ENCODE data around the gene POLR1A. TPM values are rescaled to one million over a fixed set of nuclear protein-coding genes. Genes with fewer than 3 reads are reported as not detected.

The POLR1A gene
- total RNA-seq, 1 experiment from 2014 or later: 47.5 TPM

DNA sequence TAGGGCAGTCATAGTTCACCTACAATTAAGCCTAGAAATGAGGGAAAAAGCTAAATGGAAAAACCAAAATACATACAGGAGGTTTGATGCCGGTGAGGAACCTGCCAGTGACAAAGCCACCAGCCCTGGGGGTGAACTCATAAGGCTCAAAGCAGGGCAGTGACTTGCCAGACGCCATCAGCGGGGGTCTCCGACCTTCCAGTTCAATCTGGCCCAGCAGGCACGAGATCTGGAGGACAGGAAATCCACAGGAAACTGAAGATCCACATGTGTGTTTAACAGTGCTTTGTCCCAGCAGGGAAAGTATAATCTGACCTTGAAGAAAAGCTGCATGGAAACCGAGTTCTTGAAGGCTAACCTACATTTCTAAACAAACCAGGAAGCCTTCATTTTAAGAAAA is 60.1 kb downstream of the POLR1A start:
- H3K27me3 Mint-ChIP-seq (ENCODE audit: low read depth): no peaks in the 10 kb centered on the region
- H3K9me3 Mint-ChIP-seq: no peaks in the 10 kb centered on the region
- H3K27ac Mint-ChIP-seq: no peak overlapping the region
- DNase-seq (ENCODE audit: low spot score) (no peak), ATAC-seq (no peak)
- ChIA-PET POLR2A (no interaction called here), CTCF (no interaction called here)
- no peaks in the 10 kb centered on the region for H3K4me1 Mint-ChIP-seq
- TF ChIP-seq, protein P1, sequence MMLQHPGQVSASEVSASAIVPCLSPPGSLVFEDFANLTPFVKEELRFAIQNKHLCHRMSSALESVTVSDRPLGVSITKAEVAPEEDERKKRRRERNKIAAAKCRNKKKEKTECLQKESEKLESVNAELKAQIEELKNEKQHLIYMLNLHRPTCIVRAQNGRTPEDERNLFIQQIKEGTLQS (CRISPR knock-in tag; conservative IDR thresholded peaks at IDR 0.05): no peak
- no peak for TF ChIP-seq ZNF423 (CRISPR knock-in tag; IDR thresholded peaks at IDR 0.05)
- TF ChIP-seq TCF7 (CRISPR knock-in tag; IDR thresholded peaks at IDR 0.05; ENCODE audit: low read depth): no peak
- no peak for TF ChIP-seq CREB1 (CRISPR knock-in tag; IDR thresholded peaks at IDR 0.05)
- TF ChIP-seq, protein P2, sequence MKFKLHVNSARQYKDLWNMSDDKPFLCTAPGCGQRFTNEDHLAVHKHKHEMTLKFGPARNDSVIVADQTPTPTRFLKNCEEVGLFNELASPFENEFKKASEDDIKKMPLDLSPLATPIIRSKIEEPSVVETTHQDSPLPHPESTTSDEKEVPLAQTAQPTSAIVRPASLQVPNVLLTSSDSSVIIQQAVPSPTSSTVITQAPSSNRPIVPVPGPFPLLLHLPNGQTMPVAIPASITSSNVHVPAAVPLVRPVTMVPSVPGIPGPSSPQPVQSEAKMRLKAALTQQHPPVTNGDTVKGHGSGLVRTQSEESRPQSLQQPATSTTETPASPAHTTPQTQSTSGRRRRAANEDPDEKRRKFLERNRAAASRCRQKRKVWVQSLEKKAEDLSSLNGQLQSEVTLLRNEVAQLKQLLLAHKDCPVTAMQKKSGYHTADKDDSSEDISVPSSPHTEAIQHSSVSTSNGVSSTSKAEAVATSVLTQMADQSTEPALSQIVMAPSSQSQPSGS (CRISPR knock-in tag; IDR thresholded peaks at IDR 0.05; ENCODE audit: borderline replicate concordance, low read depth): no peak
- TF ChIP-seq NR1H2 (CRISPR knock-in tag; IDR thresholded peaks at IDR 0.05): no peak
- TF ChIP-seq NFATC4 (CRISPR knock-in tag; IDR thresholded peaks at IDR 0.05): no peak
- no peak for TF ChIP-seq FOXK1 (CRISPR knock-in tag; IDR thresholded peaks at IDR 0.05)
- no peak for TF ChIP-seq SOX15 (CRISPR knock-in tag; IDR thresholded peaks at IDR 0.05)
- TF ChIP-seq, protein P3, sequence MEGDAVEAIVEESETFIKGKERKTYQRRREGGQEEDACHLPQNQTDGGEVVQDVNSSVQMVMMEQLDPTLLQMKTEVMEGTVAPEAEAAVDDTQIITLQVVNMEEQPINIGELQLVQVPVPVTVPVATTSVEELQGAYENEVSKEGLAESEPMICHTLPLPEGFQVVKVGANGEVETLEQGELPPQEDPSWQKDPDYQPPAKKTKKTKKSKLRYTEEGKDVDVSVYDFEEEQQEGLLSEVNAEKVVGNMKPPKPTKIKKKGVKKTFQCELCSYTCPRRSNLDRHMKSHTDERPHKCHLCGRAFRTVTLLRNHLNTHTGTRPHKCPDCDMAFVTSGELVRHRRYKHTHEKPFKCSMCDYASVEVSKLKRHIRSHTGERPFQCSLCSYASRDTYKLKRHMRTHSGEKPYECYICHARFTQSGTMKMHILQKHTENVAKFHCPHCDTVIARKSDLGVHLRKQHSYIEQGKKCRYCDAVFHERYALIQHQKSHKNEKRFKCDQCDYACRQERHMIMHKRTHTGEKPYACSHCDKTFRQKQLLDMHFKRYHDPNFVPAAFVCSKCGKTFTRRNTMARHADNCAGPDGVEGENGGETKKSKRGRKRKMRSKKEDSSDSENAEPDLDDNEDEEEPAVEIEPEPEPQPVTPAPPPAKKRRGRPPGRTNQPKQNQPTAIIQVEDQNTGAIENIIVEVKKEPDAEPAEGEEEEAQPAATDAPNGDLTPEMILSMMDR (IDR thresholded peaks at IDR 0.05): no peak
- TF ChIP-seq EMX1 (CRISPR knock-in tag; IDR thresholded peaks at IDR 0.05): no peak
- TF ChIP-seq ZBTB21 (CRISPR knock-in tag; IDR thresholded peaks at IDR 0.05; ENCODE audit: borderline replicate concordance): no peak
- TF ChIP-seq NR2C2 (CRISPR knock-in tag; IDR thresholded peaks at IDR 0.05): no peak
- TF ChIP-seq CBFB (CRISPR knock-in tag; IDR thresholded peaks at IDR 0.05; ENCODE audit: low read depth): no peak
- TF ChIP-seq, protein P4, sequence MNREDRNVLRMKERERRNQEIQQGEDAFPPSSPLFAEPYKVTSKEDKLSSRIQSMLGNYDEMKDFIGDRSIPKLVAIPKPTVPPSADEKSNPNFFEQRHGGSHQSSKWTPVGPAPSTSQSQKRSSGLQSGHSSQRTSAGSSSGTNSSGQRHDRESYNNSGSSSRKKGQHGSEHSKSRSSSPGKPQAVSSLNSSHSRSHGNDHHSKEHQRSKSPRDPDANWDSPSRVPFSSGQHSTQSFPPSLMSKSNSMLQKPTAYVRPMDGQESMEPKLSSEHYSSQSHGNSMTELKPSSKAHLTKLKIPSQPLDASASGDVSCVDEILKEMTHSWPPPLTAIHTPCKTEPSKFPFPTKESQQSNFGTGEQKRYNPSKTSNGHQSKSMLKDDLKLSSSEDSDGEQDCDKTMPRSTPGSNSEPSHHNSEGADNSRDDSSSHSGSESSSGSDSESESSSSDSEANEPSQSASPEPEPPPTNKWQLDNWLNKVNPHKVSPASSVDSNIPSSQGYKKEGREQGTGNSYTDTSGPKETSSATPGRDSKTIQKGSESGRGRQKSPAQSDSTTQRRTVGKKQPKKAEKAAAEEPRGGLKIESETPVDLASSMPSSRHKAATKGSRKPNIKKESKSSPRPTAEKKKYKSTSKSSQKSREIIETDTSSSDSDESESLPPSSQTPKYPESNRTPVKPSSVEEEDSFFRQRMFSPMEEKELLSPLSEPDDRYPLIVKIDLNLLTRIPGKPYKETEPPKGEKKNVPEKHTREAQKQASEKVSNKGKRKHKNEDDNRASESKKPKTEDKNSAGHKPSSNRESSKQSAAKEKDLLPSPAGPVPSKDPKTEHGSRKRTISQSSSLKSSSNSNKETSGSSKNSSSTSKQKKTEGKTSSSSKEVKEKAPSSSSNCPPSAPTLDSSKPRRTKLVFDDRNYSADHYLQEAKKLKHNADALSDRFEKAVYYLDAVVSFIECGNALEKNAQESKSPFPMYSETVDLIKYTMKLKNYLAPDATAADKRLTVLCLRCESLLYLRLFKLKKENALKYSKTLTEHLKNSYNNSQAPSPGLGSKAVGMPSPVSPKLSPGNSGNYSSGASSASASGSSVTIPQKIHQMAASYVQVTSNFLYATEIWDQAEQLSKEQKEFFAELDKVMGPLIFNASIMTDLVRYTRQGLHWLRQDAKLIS (CRISPR knock-in tag; IDR thresholded peaks at IDR 0.05; ENCODE audit: borderline replicate concordance): no peak
- TF ChIP-seq, protein P5, sequence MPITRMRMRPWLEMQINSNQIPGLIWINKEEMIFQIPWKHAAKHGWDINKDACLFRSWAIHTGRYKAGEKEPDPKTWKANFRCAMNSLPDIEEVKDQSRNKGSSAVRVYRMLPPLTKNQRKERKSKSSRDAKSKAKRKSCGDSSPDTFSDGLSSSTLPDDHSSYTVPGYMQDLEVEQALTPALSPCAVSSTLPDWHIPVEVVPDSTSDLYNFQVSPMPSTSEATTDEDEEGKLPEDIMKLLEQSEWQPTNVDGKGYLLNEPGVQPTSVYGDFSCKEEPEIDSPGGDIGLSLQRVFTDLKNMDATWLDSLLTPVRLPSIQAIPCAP (CRISPR knock-in tag; IDR thresholded peaks at IDR 0.05): no peak
- TF ChIP-seq, protein P6, sequence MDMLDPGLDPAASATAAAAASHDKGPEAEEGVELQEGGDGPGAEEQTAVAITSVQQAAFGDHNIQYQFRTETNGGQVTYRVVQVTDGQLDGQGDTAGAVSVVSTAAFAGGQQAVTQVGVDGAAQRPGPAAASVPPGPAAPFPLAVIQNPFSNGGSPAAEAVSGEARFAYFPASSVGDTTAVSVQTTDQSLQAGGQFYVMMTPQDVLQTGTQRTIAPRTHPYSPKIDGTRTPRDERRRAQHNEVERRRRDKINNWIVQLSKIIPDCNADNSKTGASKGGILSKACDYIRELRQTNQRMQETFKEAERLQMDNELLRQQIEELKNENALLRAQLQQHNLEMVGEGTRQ (CRISPR knock-in tag; IDR thresholded peaks at IDR 0.05): no peak
- TF ChIP-seq, protein P7, sequence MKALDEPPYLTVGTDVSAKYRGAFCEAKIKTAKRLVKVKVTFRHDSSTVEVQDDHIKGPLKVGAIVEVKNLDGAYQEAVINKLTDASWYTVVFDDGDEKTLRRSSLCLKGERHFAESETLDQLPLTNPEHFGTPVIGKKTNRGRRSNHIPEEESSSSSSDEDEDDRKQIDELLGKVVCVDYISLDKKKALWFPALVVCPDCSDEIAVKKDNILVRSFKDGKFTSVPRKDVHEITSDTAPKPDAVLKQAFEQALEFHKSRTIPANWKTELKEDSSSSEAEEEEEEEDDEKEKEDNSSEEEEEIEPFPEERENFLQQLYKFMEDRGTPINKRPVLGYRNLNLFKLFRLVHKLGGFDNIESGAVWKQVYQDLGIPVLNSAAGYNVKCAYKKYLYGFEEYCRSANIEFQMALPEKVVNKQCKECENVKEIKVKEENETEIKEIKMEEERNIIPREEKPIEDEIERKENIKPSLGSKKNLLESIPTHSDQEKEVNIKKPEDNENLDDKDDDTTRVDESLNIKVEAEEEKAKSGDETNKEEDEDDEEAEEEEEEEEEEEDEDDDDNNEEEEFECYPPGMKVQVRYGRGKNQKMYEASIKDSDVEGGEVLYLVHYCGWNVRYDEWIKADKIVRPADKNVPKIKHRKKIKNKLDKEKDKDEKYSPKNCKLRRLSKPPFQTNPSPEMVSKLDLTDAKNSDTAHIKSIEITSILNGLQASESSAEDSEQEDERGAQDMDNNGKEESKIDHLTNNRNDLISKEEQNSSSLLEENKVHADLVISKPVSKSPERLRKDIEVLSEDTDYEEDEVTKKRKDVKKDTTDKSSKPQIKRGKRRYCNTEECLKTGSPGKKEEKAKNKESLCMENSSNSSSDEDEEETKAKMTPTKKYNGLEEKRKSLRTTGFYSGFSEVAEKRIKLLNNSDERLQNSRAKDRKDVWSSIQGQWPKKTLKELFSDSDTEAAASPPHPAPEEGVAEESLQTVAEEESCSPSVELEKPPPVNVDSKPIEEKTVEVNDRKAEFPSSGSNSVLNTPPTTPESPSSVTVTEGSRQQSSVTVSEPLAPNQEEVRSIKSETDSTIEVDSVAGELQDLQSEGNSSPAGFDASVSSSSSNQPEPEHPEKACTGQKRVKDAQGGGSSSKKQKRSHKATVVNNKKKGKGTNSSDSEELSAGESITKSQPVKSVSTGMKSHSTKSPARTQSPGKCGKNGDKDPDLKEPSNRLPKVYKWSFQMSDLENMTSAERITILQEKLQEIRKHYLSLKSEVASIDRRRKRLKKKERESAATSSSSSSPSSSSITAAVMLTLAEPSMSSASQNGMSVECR (CRISPR knock-in tag; IDR thresholded peaks at IDR 0.05; ENCODE audit: borderline replicate concordance): no peak
- H3K36me3 Mint-ChIP-seq: peaks cover 63% of the 10 kb centered on the region
- no peak overlapping the region for H3K4me3 Mint-ChIP-seq
